Keratinocyte (primary cell): Measurements from ENCODE around the gene ABR. TPM values are rescaled to one million over a fixed set of nuclear protein-coding genes. Genes with fewer than 3 reads are reported as not detected.
A peak's percentile ranks its signal among the peaks of the same experiment; 100 is the strongest.

ENCODE experiments used
- DNase-seq: peaks from one replicate; pipeline ENCODE4 v3.0.0-alpha.2; 2011; ENCODE audit warnings: low read depth, missing footprints, low spot score
- FAIRE-seq: peaks from 2 replicates; lab custom pipeline; 2011; peaks lifted over from hg19 to GRCh38; lab: Jason Lieb, UNC
- H2AFZ ChIP-seq: 2 replicates; pipeline ENCODE4 v1.6.0; 2012; ENCODE audit warnings: low read length, control low read depth, inconsistent platforms; ENCODE audit not compliant: control insufficient read depth
- H3K27ac ChIP-seq: 2 replicates; pipeline ENCODE4 v1.5.1; 2011; ENCODE audit warnings: low read length; ENCODE audit not compliant: control insufficient read depth, insufficient read depth
- H3K27me3 ChIP-seq: 3 replicates; pipeline ENCODE4 v1.6.0; 2011; ENCODE audit warnings: low read length; ENCODE audit not compliant: control insufficient read depth, insufficient read depth; ENCODE audit errors: extremely low read depth
- H3K36me3 ChIP-seq, 2 experiments: 2 replicates in 1 of 2; 3 replicates in 1 of 2; pipeline ENCODE4 v1.5.1; 2011; ENCODE audit warnings: low read length in 2 of 2, mild to moderate bottlenecking in 1 of 2; ENCODE audit not compliant: control insufficient read depth in 2 of 2, insufficient read depth in 2 of 2; ENCODE audit errors: extremely low read depth in 1 of 2
- H3K4me1 ChIP-seq: 3 replicates; pipeline ENCODE4 v1.5.1; 2011; ENCODE audit warnings: low read length; ENCODE audit not compliant: control insufficient read depth, insufficient read depth; ENCODE audit errors: extremely low read depth
- H3K4me2 ChIP-seq: 3 replicates; pipeline ENCODE4 v1.6.0; 2011; ENCODE audit warnings: low read depth, low read length; ENCODE audit not compliant: control insufficient read depth, insufficient read depth; ENCODE audit errors: extremely low read depth
- H3K4me3 ChIP-seq, 3 experiments: fragments of 200-600 bp in 1 of 3; sonication (generic) in 1 of 3; 2 replicates in 2 of 3; 3 replicates in 1 of 3; pipeline ENCODE4 v1.5.1; 2011 to 2016; ENCODE audit warnings: low read length in 3 of 3, mild to moderate bottlenecking in 3 of 3, control low read depth in 2 of 3, inconsistent platforms in 1 of 3, low read depth in 1 of 3, mixed read lengths in 1 of 3, mixed run types in 1 of 3, moderate library complexity in 1 of 3; ENCODE audit not compliant: control insufficient read depth in 2 of 3, insufficient read depth in 2 of 3; ENCODE audit errors: extremely low read depth in 1 of 3
- H3K79me2 ChIP-seq: 2 replicates; pipeline ENCODE4 v1.6.0; 2012; ENCODE audit warnings: low read length; ENCODE audit not compliant: control insufficient read depth, insufficient read depth
- H3K9ac ChIP-seq: 3 replicates; pipeline ENCODE4 v1.6.0; 2011; ENCODE audit warnings: low read length; ENCODE audit not compliant: control insufficient read depth, insufficient read depth; ENCODE audit errors: extremely low read depth
- H3K9me1 ChIP-seq: 3 replicates; pipeline ENCODE4 v1.6.0; 2011; ENCODE audit warnings: low read length; ENCODE audit not compliant: control insufficient read depth, insufficient read depth; ENCODE audit errors: extremely low read depth
- H3K9me3 ChIP-seq: 2 replicates; pipeline ENCODE4 v1.5.1; 2012; ENCODE audit warnings: low read depth, low read length; ENCODE audit not compliant: control insufficient read depth
- H4K20me1 ChIP-seq: 3 replicates; pipeline ENCODE4 v1.6.0; 2011; ENCODE audit warnings: low read length; ENCODE audit not compliant: control insufficient read depth, insufficient read depth; ENCODE audit errors: extremely low read depth
- CTCF ChIP-seq, 3 experiments: IDR thresholded peaks in 1 of 3; conservative IDR thresholded peaks in 1 of 3; optimal IDR thresholded peaks in 1 of 3; 2 replicates in 2 of 3; 3 replicates in 1 of 3; pipeline versions ENCODE3 to v1.5.1; 2011; ENCODE audit warnings: low read length in 3 of 3, mild to moderate bottlenecking in 3 of 3, moderate library complexity in 2 of 3, control low read depth in 1 of 3, inconsistent platforms in 1 of 3; ENCODE audit not compliant: insufficient read depth in 2 of 3; ENCODE audit errors: extremely low read depth in 1 of 3
- EZH2 ChIP-seq: IDR thresholded peaks from one replicate; pipeline ENCODE4 v1.6.1; 2012; ENCODE audit warnings: inconsistent platforms, mild to moderate bottlenecking, low read length, moderate library complexity
- dilution Hi-C: fragments of 300-500 bp; cut with MboI; formaldehyde crosslinking; loops from one replicate; pipeline ENCODE4 v1.7.0; 2020; ENCODE audit warnings: low sequenced_read_pairs; ENCODE audit not compliant: extremely low pct_ligation_motif_present
- polyA plus RNA-seq, 5 experiments: library from polyadenylated mRNA; depleted of rRNA in 3 of 5; stranded (reverse) in 3 of 5; stranded (forward) in 1 of 5; unstranded in 1 of 5; fragments of >200 nt; gene quantifications; 1 replicate in 1 of 5; 2 replicates in 3 of 5; 3 replicates in 1 of 5; pipeline versions ENCODE4 v1.2.1 to v1.2.3, GENCODE V29; 2011 to 2012; ENCODE audit warnings: missing spikeins in 2 of 5, low read depth in 1 of 5, low replicate concordance in 1 of 5

The ABR gene
- polyA plus RNA-seq, 1 donor (not counting 4 experiments of a cell fraction or from before 2014, with no cell fraction given): 17.3 TPM

DNA sequence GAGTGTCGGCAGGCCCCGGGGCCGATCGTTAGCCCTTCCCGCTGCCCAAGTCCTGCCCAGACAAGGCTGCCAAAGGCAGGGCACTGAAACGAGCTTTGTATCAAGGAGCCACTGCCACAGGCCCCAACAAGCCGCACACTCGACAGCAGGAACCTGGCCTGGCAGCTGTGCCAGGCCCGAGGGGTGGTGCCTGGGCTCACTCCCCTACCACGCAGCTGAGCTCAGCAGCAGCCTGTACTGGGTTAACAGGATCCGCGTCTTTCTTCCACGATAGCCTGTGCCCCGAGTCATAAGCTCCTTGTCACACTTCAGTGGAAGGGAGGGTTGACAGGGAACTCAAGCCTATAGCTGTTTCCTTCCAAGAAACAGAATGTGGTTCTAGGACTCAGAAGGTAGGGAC, 87.9 kb downstream of the ABR start:
- Histone ChIP-seq H3K27me3 (no peaks in the 10 kb centered on the region), H3K4me3 (peak overlapping the region in 1 of 3 experiments; percentile 24), H3K9me3 (no peaks in the 10 kb centered on the region), H3K79me2 (no peaks in the 10 kb centered on the region), H4K20me1 (no peaks in the 10 kb centered on the region), H3K27ac (peak overlapping the region; percentile 47), H3K36me3 (peaks cover 0 to 11% of the 10 kb centered on the region in 2 experiments), H3K9ac (peak overlapping the region; percentile 40), H3K9me1 (peaks cover 2% of the 10 kb centered on the region), H3K4me1 (peaks cover 33% of the 10 kb centered on the region), H3K4me2 (peak overlapping the region; percentile 67), H2AFZ (no peak overlapping the region)
- FAIRE-seq: peak; percentile 84
- DNase-seq: no peak
- dilution Hi-C loops: no loop called here
- TF ChIP-seq CTCF (optimal IDR thresholded peaks at IDR 0.05 in 1 of 3, IDR thresholded peaks at IDR 0.05 in 1 of 3, conservative IDR thresholded peaks at IDR 0.05 in 1 of 3; ENCODE audit: extremely low read depth in 1 of 3, insufficient read depth in 2 of 3, low read length in 3 of 3): no peak

- no peak overlapping the region for H3K4me3 ChIP-seq
- peak overlapping the region; percentile 40 for H3K9ac ChIP-seq
- no peak for FAIRE-seq
These were observed 88.6 kb downstream of the ABR start for GRCh38 chr17:1091190-1091534.

More at GRCh38 chr17:1091190-1091534, 88.6 kb downstream of the ABR start:
- Histone ChIP-seq H3K36me3 (peaks cover 0 to 11% of the 10 kb centered on the region in 2 experiments), H3K4me1 (peaks cover 32% of the 10 kb centered on the region), H4K20me1 (no peaks in the 10 kb centered on the region), H3K79me2 (no peaks in the 10 kb centered on the region), H2AFZ (no peak overlapping the region), H3K9me1 (peaks cover 2% of the 10 kb centered on the region), H3K27me3 (no peaks in the 10 kb centered on the region), H3K9me3 (no peaks in the 10 kb centered on the region), H3K27ac (no peak overlapping the region), H3K4me2 (peak overlapping the region; percentile 67)
- TF ChIP-seq CTCF (optimal IDR thresholded peaks at IDR 0.05 in 1 of 3, IDR thresholded peaks at IDR 0.05 in 1 of 3, conservative IDR thresholded peaks at IDR 0.05 in 1 of 3; ENCODE audit: extremely low read depth in 1 of 3, insufficient read depth in 2 of 3, low read length in 3 of 3) (no peak), EZH2 (no peak)
- no peak for DNase-seq
- dilution Hi-C loops: no loop called here
